IMR-90 (cell line): ENCODE data around the gene CCR9.

Experiments used
- CEBPB ChIP-seq: IDR thresholded peaks from 2 replicates; pipeline ENCODE4 v1.6.1; 2012; ENCODE audit warnings: low read depth, low read length, improper control_type of control experiment
- CTCF ChIP-seq: conservative IDR thresholded peaks from 2 replicates; pipeline ENCODE4 v1.5.1; 2012; ENCODE audit warnings: mild to moderate bottlenecking, low read depth, low read length, improper control_type of control experiment
- MAZ ChIP-seq: IDR thresholded peaks from 2 replicates; pipeline ENCODE4 v1.6.1; 2012; ENCODE audit warnings: low read depth, mild to moderate bottlenecking, low read length, improper control_type of control experiment, moderate library complexity, borderline replicate concordance
- MXI1 ChIP-seq: IDR thresholded peaks from 2 replicates; pipeline ENCODE4 v1.6.1; 2012; ENCODE audit warnings: low read depth, mild to moderate bottlenecking, low read length, moderate library complexity, borderline replicate concordance
- RAD21 ChIP-seq: IDR thresholded peaks from 2 replicates; pipeline ENCODE4 v1.6.1; 2012; ENCODE audit warnings: low read length, improper control_type of control experiment
- RCOR1 ChIP-seq: IDR thresholded peaks from 2 replicates; pipeline ENCODE4 v1.6.1; 2012; ENCODE audit warnings: mild to moderate bottlenecking, low read length, improper control_type of control experiment; ENCODE audit not compliant: insufficient replicate concordance
- RFX5 ChIP-seq: IDR thresholded peaks from 2 replicates; pipeline ENCODE4 v1.8.0; 2012; ENCODE audit warnings: low read depth, mild to moderate bottlenecking, low read length, moderate library complexity
- SMC3 ChIP-seq: fragments of 150-350 bp; IDR thresholded peaks from 2 replicates; pipeline ENCODE4 v1.6.1; 2016; ENCODE audit warnings: low read depth, mild to moderate bottlenecking, antibody characterized with exemption, low read length, moderate library complexity

GRCh38 chr3:45887285-45887684, 942 bp downstream of the CCR9 start:
- TF ChIP-seq RCOR1 (no peak), CTCF (no peak), SMC3 (no peak), CEBPB (no peak), MAZ (no peak), RFX5 (no peak), MXI1 (no peak), RAD21 (no peak)
